KG1 (cell line): ENCODE data around the gene TCAP.
A peak's percentile ranks its signal among the peaks of the same experiment; 100 is the strongest.
"Not testable (repeated sequence)": the region's sequence is repeated elsewhere in the genome, so short reads cannot be mapped to it uniquely, and the experiment has no call there.

ENCODE experiments used
- DNase-seq: peaks from one replicate; lab custom pipeline; 2025; lab: John Stamatoyannopoulos, UW

TCAP gene

DNA sequence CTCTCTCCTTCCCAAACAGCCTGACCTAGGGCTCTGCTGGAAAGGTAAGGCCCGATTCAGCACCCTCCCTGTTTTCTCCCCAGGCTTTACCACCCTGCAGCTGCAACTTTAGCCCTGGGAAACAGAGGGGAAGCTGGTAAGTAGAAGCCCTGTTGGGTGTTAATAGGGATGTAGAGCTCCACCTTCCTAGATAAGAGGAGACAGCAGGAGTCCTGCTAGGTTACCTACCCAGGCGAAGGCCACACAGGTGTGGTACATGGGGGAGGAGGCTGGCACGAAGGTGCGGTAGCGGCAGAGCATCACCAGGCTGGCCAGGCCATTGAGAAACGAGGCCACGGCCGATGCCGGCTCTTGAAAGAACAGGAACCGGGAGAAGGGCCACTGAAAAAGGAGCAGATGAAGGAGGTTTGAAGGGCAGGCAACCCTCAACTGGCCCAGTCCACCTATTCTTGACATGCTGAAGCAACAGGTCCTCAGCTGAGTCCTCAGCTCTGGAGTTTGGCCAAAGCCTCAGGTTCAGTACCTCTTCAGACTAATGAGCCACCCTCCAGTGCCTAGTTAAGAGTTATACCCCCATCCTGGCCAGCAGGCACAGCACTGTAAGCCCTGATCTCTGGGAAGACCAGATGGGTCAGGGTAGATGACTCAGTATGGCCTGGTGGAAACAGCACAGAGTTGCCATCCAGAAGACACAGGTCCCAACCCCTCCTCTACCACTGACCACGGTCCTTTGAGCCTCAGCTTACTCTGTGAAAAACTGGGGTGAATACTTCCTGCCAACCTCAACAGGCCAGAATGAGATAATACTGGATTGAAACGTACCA, 19.4 kb downstream of the TCAP start:
- DNase-seq, result no peak

- DNase-seq, result no peak
Observed at GRCh38 chr17:39687101-39687545, 22.0 kb downstream of the TCAP start.

DNA sequence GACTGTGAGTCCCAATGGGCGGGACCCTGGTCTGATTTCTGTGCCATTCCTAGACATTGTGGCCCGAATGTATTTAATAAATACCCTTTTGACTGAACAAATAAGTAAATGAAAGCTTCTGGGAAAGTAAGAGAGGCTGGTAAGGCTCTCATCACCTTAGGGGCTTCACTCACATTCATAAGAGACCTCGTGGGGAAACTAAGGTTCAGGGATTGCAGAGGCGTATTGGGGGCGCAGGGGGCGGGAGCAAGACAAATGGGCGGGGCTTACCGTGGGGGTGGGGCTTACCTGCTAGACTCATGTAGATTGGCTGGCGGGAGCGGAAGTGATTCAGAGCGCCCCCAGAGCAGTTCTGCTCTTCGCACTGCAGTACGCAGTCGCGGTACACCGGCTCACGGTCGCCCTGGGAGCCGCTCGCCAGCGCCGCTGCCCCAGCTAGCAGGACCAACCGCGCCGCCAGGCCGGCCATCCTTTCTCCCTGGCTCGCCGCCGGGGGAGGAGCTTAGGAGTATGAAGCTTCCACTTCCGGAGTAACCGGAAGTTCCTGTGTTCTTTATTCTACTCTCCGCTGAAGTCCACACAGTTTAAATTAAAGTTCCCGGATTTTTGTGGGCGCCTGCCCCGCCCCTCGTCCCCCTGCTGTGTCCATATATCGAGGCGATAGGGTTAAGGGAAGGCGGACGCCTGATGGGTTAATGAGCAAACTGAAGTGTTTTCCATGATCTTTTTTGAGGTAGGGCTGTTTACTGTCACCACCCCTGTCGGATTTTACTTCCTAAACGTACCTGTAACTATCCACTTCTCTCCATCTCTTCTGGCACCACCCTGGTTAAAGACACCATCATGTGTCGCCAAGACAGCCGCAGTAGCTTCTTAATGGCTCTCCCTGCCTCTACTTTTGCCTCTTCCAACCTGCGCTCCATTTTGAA, 22.7 kb downstream of the TCAP start, which contains the start of gene PGAP3:
PGAP3 (minus strand) TSS at position 512 of the 929 bp plus-strand sequence; CDS start at position 469, 43 bp downstream.
- DNase-seq, result peak; percentile 87

GRCh38 chr17:39688475-39688835, 23.3 kb downstream of the TCAP start:
- DNase-seq, result no peak

DNA sequence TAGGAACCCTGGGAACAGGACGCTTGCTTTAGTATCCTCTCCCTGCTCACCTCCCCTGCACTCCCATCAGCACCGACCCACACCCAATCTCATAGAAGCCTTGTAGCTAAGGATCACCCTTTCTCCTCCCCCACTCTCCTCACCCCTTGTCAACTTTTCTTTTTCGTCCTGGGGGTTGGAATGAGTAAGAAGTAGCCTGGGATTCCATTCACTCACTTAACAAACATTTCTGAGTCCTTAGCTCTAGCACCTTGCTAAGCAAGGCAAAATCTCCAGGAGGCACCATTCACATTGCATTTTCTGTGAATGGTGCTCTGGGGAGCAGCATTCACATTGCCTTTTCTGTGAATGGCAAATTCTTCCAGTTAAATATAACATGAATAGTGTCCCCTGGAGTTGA, 23.8 kb downstream of the TCAP start:
- no peak for DNase-seq

DNA sequence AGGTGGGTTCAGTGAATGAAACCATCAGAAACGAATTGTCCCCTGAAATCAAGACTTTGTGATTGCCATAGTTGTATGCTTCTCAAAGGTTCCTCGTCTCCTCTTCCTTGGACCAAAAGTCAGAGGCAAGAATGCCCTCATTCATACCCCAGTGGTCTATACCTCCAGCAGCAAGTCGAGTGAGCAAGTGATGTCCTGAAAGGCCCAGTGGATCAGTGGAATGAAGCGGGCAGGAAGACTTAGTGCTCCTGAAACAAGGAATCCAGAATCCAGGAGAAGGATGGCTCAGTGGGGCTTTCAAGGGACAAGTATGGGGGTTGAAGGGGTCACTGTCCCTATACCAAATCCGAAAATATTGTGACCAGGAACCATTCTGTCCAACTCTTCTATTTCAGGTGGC, 29.4 kb downstream of the TCAP start:
- no peak for DNase-seq

- DNase-seq, result no peak
Observed at GRCh38 chr17:39695089-39695474, 29.9 kb downstream of the TCAP start.

- DNase-seq, result no peak
Observed at GRCh38 chr17:39696731-39697130, 31.6 kb downstream of the TCAP start.

- DNase-seq, result no peak
Observed at GRCh38 chr17:39697961-39698360, 32.8 kb downstream of the TCAP start.

- DNase-seq, result not testable (repeated sequence)
Observed at GRCh38 chr17:39699157-39699817, 34.1 kb downstream of the TCAP start.

GRCh38 chr17:39699818-39700147, 34.6 kb downstream of the TCAP start, which contains the start of gene ERBB2:
TSS of gene ERBB2 (plus strand) at chr17:39700064. CDS start at chr17:39700239, 175 bp downstream.
- DNase-seq, result no peak

- DNase-seq, result no peak
Observed at GRCh38 chr17:39700148-39700987, 35.2 kb downstream of the TCAP start.

DNA sequence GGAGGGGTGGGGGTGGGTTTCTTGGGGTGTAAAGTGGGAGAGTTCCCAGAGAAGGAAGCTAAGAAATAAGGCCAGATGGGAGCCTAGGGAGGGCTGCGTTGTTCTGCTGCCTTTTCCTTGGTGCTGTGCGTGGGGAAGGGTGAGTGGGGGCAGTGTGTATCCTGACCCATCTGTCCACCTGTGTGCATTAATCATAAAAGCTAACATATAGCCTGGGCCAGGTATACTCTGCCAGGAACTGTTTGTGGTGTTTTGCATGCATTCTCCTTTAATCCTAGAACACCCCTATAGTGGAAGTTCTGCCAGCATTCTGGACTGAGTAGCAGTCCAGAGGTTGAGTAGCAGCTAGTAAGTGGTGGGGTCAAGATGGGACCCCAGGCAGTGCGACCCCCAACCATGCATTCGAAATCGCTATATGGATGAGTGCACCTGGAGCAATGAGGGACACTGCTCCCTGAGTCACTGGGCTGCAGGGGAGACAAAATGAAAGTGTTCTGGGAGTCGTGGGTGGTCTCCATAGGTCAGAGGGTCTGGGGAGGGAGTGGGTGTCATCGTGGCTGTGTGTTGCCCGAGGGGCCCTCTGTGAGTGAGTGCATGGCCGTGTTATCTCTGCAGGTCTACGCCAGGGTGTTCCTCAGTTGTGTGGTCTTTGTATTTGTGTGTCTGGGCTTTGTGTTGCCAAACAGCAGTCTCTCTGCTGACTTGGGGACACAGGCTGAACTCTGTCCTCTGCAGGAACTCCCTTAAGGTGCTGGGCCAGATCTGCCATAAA, 36.0 kb downstream of the TCAP start:
- no peak for DNase-seq

- DNase-seq, result no peak
Observed at GRCh38 chr17:39701784-39702422, 36.8 kb downstream of the TCAP start.

DNA sequence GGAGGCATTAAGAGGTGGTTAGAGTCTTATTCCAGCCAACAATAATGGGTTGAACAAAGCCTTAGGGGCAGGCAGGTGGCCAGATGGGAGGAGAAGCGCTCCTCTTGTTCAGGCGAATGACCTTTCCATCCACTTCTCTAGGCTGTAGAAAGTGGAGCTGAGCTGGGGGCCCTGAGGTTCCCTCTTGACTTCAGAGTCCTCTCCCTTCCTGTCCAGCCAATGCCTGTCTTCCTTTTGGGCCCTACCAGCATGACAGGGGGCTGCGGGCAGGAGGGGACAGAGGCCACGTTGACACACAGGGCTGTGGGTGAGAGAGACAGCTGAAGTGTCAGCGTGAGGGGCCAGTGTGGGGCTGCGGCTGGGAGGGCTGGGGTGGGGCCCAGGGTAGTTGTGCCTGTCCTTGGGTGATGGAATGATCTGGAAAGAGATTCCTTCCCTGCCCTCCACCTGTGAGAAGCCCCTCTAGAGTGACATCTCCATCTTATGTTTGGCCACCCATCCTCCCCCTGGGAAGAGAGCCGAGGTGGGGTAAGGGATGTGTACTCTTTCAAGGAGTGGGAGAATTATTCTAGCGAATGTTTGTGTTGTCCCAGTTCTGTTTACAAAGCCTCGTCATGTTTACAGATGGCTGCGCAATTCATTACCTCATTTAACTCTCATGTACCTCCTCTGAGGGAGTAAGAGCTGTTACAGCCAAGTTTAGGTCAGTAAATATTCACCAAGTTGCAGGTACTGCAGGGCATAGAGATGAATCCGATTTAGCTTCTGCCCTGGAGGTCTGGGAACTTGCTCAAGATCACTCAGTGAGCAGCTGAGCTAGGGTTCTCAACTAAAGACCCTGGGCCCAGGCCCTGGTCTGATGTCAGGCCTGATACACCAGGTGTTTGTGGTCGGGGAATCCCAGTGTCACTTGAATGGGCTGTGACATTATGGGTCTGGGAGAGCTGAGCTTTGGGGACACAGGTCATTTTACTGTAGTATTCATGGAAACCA, 38.0 kb downstream of the TCAP start:
- no peak for DNase-seq

DNA sequence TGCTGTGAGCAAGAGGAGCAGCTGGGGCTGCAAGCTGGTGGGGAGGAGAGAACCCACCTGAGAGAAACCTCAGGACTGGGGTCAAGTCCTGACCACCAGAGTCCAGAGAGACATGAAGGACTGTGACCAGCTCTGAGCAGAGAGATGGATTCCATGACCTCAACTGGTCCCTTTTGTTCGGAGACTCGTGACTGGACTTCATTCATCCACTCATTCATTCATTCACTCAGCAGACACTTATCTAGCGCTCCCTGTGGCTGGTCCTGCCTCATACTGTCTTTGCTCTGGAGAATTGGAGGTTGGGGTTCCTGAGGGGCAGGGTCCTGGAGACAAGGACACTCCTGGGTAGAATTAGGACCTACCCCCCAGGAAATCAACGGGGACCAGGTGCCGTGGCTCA, 38.8 kb downstream of the TCAP start:
- no peak for DNase-seq

DNA sequence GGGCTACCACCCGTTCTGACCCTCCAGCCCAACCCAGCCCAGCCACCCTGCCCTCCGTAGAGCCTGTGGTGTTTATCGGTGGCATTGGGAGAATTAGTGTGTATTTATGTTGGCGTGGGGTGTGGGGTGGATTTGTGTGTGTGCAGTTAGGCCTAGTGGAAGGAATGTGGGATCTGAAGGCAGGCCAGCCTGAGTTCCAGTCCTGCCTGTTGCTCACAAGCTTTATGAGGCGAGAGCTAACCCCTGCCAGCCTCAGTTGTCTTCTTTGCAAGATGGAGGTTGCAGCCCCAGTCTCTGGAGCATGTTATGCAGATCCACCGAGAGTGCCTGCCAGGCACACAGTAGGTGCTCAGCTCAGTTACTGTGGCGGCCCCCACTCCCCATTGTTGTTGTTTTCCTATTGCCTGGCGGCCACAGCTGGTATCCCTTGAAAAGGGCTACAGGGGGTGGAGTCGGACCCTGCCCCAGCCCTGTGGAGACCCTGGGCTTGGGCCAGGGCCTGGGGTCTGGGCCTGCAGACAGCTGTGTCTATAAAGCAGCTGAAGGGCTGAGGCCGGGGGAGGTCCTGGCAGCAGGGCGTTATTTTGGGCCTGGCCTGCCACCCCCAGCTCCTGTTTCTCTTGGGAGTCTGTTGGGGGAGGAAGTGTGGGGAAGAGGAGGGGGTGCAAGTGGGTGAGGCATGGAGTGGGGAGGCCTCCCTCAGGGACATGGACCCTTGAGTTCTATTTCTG, 39.8 kb downstream of the TCAP start:
- no peak for DNase-seq

- no peak for DNase-seq
Observed at GRCh38 chr17:39705786-39706348, 40.7 kb downstream of the TCAP start.
